Coronary artery (tissue), 2 donors: ENCODE measurements around the gene LRSAM1.

Experiments
- DNase-seq: peaks from one replicate; pipeline ENCODE4 v3.0.0-alpha.2; 2017; ENCODE audit warnings: low spot score
- H3K27ac ChIP-seq, 2 donors: fragments of 200-600 bp; sonication (generic); one replicate each; pipeline ENCODE4 v1.5.1; 2016 to 2019
- H3K4me3 ChIP-seq: fragments of 200-600 bp; sonication (generic); 2 replicates; pipeline ENCODE4 v1.5.1; 2016; ENCODE audit warnings: mild to moderate bottlenecking, moderate library complexity
- TF ChIP-seq, protein P1 (sequence below): fragments of 200-600 bp; sonication (generic); IDR thresholded peaks from one replicate; pipeline ENCODE4 v1.5.1; 2019; ENCODE audit warnings: antibody characterized with exemption

LRSAM1 gene

DNA sequence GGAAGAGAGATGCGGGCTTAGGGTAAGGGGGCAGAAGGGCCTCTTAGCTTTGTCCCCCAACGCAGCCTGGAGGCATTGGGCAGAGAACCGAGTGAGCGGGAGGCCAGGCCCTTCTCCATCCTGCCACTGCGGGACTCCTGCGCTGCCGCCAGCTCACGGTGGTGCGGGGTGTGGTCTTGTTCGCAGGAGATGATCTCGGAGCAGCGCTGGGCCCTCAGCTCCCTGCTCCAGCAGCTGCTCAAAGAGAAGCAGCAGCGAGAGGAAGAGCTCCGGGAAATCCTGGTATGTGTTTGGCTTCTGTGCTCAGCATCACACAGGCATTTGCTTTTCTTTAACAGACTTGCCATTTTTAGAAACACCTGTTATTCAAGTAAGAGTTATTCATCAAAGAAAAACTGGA is 41.3 kb downstream of the LRSAM1 start:
- no peak overlapping the region for H3K27ac ChIP-seq

DNA sequence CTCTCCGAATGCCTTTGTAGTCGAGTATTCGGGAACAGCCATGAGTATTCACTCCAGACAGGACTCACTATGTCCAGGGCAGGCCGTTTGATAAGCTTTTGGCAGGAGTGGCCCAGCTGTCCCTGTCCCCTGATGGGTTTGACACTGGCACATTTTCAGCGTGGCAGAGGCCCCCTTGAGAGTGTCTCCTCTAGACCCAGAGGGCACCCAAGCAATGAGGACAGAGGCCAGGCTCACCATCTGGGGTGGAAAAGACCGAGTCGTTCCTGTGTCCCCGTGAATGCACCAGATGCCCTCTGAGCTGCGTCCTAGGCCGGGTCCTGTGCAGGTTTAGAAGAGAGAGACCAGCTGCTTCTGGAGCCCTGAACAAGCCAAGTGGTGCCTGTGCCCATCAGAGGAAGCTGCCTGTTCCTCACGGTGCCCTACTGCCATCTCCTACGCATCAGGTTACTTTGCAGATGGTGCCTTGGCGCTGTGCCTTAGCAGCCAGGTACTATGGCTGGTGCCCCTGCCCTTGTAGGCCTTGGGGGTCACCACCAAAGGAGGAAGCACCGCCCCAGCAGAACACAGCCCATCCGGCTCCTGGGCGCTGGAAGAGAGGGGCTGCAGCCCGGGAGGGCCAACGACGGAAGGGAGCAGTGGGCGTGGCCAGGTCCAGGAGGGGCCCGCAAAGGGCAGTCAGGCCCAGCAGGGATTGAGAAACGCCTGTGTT is 42.4 kb downstream of the LRSAM1 start:
- H3K4me3 ChIP-seq, result no peak overlapping the region
- DNase-seq, result no peak
- peak overlapping the region in 1 of 2 donors; percentile 86 for H3K27ac ChIP-seq
- TF ChIP-seq, protein P1, sequence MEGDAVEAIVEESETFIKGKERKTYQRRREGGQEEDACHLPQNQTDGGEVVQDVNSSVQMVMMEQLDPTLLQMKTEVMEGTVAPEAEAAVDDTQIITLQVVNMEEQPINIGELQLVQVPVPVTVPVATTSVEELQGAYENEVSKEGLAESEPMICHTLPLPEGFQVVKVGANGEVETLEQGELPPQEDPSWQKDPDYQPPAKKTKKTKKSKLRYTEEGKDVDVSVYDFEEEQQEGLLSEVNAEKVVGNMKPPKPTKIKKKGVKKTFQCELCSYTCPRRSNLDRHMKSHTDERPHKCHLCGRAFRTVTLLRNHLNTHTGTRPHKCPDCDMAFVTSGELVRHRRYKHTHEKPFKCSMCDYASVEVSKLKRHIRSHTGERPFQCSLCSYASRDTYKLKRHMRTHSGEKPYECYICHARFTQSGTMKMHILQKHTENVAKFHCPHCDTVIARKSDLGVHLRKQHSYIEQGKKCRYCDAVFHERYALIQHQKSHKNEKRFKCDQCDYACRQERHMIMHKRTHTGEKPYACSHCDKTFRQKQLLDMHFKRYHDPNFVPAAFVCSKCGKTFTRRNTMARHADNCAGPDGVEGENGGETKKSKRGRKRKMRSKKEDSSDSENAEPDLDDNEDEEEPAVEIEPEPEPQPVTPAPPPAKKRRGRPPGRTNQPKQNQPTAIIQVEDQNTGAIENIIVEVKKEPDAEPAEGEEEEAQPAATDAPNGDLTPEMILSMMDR, result no peak

More for the DNA sequence above, 41.3 kb downstream of the LRSAM1 start:
- no peak overlapping the region for H3K4me3 ChIP-seq
- TF ChIP-seq, protein P1, result no peak
- DNase-seq, result no peak

DNA sequence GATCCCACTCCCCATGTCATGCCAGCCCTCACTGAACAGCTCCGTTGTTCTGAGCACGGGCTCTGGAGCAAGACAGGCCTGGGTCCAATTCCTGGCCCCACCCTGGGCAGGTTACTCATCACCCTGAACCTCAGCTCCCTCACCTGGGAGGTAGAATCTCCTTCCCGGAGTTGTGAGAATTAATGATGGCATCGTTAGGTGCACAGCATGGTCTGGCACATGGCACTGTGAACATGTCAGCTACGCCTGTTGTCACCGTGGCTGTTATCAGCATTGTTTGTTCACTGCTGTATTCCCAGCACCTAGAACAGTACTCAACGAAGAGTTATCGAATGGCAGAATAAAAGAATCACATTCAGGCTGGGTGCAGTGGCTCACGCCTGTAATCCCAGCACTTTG is 43.0 kb downstream of the LRSAM1 start:
- DNase-seq, result no peak
- TF ChIP-seq, protein P1, result no peak
- peak overlapping the region in 1 of 2 donors; percentile 86 for H3K27ac ChIP-seq

DNA sequence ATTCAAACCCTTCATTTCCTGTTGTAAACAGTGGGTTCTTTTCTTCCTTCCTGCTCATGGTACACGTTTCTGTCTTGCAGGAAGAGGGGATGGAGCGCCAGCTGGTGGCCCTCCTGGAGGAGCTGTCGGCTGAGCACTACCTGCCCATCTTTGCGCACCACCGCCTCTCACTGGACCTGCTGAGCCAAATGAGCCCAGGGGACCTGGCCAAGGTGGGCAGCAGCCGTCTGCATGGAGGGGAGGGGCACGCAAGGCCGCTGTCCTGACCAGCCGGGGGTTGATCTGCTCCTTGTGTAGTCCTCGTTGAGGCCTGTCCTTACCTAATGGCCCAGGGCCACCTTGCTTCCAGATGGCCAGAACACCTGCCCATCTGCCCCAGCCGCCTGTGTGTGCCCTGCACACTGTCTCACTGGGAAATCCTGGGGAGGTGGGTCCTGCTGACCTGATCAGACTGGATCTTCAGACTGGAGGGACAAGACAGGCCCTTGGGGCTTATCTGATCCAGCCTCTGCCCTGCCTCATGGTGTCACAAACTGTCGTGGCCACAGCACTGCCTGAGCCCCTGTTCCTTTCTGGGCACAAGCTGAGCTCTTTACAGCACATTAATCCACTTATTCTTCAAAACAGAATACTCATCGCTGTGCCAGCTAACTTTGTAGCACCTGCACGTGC is 44.7 kb downstream of the LRSAM1 start:
- H3K27ac ChIP-seq, result peak overlapping the region; percentile 56 to 86

More for the DNA sequence above, 43.0 kb downstream of the LRSAM1 start:
- no peak overlapping the region for H3K4me3 ChIP-seq

DNA sequence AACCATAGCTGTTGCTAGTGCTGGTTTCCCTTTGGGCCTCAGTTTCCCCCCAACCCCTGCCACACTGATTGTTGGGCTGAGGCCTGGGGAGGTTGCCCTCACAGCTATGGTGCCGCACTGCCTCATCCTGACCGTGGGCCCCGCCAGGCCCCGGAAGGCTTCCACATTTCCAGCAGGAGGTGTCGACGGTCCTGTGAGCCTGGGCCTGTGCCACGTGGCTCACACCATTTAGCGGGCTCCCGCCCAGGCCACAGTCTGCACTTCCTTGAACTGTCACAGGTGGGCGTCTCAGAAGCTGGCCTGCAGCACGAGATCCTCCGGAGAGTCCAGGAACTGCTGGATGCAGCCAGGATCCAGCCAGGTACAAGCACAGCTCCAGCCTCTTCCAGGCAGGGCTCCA is 45.7 kb downstream of the LRSAM1 start:
- DNase-seq, result no peak
- Histone ChIP-seq H3K4me3 (no peak overlapping the region), H3K27ac (no peak overlapping the region)
- TF ChIP-seq, protein P1, result no peak

More for the DNA sequence above, 44.7 kb downstream of the LRSAM1 start:
- DNase-seq, result no peak
- H3K4me3 ChIP-seq, result no peak overlapping the region
- TF ChIP-seq, protein P1, result no peak

DNA sequence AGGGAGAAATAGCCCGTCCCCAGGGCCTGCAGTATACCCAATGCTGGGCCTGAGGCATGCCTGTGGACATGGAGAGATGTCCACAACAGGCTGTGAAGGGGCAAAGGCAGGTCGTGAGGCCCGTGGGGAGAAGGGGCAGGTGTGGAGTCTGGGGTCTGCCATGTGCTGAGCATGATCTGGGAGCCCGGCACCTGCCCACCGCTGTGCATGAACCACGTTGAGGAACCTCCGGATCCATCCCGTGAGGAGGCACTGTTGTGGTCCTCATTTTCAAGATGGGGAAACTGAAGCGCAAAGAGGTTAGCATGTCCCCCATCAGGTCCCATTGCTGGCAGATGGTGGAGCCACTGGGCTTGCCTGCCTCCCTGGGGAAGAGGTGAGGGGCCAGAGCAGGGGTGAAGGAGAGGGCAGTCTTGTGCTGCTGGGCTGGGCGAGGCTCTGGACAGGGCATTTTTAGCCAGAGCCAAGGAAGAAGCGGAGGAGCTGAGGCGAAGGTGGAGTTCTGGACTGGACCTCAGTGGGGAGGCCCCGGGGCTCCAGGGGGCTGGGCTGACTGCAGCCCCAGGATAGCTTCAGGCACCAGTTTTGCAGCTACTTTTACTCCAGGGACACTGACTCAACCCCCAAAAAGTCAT is 46.5 kb downstream of the LRSAM1 start:
- TF ChIP-seq, protein P1, result no peak
- no peak overlapping the region for H3K27ac ChIP-seq
- no peak for DNase-seq
- H3K4me3 ChIP-seq, result no peak overlapping the region
